Measurements from ENCODE around the gene VPS36. TPM values are rescaled to one million over a fixed set of nuclear protein-coding genes. Genes with fewer than 3 reads are reported as not detected.

The VPS36 gene, protein sequence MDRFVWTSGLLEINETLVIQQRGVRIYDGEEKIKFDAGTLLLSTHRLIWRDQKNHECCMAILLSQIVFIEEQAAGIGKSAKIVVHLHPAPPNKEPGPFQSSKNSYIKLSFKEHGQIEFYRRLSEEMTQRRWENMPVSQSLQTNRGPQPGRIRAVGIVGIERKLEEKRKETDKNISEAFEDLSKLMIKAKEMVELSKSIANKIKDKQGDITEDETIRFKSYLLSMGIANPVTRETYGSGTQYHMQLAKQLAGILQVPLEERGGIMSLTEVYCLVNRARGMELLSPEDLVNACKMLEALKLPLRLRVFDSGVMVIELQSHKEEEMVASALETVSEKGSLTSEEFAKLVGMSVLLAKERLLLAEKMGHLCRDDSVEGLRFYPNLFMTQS
- 15.9 and 24.5 TPM in 2 replicates for total RNA-seq

GRCh38 chr13:52450012-52450792 is at the start of gene VPS36:
VPS36 (minus strand) TSS chr13:52450634; CDS start chr13:52450594, 40 bp downstream.

DNA sequence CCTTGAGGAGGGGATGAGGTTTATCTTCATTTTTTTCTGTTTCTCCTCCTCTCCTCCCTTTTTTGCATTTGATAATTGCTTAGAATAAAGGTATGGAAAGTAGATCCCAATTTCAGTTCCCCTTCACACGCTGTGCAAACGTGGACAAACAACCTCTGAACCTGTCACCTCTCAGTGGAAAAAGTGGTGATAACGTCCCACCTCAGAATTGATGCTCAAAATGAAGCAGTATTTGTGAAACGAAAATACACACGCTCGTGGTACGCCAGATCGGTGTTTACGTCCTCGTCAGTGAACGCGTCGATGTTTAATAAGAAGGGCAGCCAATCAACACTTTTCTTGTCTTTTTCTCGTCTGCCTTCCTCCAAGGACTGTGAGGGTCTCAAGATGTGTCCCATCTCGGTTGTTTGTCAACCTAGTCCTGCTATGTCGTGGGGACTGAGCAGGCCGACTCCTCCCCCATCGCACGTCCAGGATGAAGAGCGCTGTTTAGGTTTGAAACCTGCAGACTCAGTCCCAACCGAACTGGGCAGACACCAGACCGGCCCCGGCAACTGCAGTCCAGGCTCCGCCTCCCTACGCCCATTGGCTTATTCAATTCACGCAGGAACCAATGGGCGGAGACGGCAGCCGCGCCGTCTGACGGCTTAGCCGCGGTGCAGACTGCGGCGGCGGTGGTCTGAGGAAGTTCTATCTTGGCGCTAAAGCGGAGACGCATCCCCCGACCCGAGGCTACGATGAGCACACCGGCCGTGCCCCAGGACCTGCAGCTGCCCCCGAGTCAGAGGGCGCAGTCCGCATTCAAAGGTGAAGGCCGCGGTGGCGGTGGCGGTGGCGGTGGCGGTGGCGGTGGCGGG is 4.6 kb upstream of the VPS36 start, which contains the start of gene CKAP2:
CKAP2 (plus strand) TSS at position 659 of the 857 bp plus-strand sequence; CDS start at position 738, 79 bp downstream.

DNA sequence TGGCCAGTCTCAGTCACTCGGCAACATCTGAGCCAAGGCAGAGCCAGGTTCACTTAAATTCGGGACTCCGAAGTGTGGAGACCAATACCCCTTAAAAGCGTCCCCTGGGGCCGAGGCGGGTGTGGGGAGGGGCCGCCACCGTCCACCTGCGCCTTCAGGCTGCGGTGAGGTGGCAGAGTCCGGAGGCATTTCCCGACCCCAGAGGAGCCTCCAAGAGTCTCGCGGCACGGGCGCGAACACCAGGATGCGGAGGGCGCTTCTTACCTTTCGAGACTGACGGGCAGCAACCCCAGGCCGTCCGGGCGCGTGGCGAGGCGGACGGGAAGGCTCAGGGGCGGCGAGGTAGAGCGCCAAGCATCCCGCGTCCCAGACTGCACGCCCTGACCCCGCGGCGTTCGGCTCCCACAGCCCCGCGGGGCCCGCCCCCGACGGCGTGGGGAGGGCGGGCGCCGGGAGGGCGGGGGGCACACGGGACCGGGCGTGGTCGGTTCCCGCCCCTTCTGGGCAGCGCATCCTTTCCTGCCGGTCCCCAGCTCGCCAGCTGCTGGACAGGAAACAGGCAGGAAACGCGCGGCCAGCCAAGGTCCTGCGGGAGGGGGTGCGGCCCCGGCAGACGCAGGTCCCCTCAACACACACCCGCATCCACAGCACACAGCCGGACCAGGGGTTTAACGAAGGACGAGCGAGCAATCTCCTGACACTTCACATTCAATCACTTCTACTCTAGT is 44.5 kb downstream of the VPS36 start, which contains the start of gene THSD1:
THSD1 (minus strand) TSS at position 406 of the 728 bp plus-strand sequence. CDS start 3,572 bp downstream, outside the sequence.

Other genes with a start within 250 kb of the VPS36 start
- 34.4 and 54.3 TPM in 2 replicates for gene THSD1, start 44.5 kb downstream of the VPS36 start, total RNA-seq
- 22.7 and 36.2 TPM in 2 replicates for gene CKAP2, start 4.8 kb upstream of the VPS36 start, total RNA-seq
- 2.9 and 3.2 TPM in 2 replicates for gene HNRNPA1L2, start 191.8 kb upstream of the VPS36 start, total RNA-seq
- gene SUGT1, start 202.2 kb upstream of the VPS36 start, total RNA-seq, result 57.8 and 93.9 TPM in 2 replicates

All from epithelial cell of umbilical artery (primary cell).